OCI-LY1 (cell line): ENCODE measurements around the gene GRIK3.

Experiments
- EZH2 ChIP-seq: fragments of 200-600 bp; sonication (generic), shearing (Covaris generic); IDR thresholded peaks from 2 replicates; pipeline ENCODE4 v1.8.0; 2017; ENCODE audit warnings: borderline replicate concordance, mixed run types, mild to moderate bottlenecking, antibody characterized with exemption, low read length, moderate library complexity, mixed read lengths
- TF ChIP-seq, protein P1 (sequence below): fragments of 200-600 bp; sonication (generic), shearing (Covaris generic); IDR thresholded peaks from 2 replicates; pipeline ENCODE4 v1.5.1; 2017; ENCODE audit warnings: mild to moderate bottlenecking, antibody characterized with exemption, low read length, moderate library complexity, mixed read lengths

DNA sequence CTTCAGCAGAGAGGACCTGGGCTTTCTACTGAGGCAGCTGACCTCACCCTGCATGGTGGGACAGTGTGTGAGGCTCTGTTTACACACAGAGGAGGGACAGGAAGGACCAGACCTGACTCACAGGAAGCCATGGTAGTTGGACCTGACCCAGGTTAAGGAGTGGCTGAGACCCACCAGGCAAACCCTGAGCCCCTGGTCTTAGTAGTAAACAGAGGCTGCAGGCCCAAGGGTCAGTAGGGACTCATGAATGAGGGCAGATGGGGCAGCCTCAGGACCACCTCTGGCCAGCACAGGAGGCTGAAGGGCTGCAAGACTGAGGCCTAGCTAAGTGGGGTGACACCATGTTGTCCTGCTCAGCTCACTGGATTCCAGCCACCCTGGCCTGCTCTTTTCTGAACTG, 273.2 kb downstream of the GRIK3 start:
- TF ChIP-seq, protein P1, sequence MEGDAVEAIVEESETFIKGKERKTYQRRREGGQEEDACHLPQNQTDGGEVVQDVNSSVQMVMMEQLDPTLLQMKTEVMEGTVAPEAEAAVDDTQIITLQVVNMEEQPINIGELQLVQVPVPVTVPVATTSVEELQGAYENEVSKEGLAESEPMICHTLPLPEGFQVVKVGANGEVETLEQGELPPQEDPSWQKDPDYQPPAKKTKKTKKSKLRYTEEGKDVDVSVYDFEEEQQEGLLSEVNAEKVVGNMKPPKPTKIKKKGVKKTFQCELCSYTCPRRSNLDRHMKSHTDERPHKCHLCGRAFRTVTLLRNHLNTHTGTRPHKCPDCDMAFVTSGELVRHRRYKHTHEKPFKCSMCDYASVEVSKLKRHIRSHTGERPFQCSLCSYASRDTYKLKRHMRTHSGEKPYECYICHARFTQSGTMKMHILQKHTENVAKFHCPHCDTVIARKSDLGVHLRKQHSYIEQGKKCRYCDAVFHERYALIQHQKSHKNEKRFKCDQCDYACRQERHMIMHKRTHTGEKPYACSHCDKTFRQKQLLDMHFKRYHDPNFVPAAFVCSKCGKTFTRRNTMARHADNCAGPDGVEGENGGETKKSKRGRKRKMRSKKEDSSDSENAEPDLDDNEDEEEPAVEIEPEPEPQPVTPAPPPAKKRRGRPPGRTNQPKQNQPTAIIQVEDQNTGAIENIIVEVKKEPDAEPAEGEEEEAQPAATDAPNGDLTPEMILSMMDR = no peak
- TF ChIP-seq EZH2 = no peak
